ENCODE results near the gene PTPRD.

PTPRD gene

DNA sequence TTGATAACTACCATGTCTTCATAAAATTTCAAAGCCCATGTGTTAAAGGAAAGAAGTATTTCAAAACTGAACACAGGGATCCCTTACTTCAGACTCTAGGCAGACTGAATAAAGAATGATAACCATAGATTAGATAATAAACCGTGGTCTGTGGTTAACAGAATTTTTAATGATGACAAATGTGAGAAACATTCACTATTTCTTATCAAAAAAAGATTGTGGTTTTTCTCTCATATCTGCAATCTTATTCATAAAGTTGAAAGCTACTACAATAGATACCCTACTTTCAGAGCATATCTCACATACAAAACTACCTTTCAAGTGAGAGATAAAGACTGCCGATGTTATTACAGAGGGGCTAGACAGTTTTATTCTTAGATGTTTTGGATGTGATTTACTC is 1996.4 kb downstream of the PTPRD start:
- Histone ChIP-seq H3K4me1 (ENCODE audit: insufficient read depth, low read length) (peaks cover 18% of the 10 kb centered on the region; the same call in 1 of the 2 replicates), H3K9me3 (ENCODE audit: control insufficient read depth, insufficient read depth, low read length) (no peaks in the 10 kb centered on the region), H3K9ac (ENCODE audit: low read depth, low read length) (no peak overlapping the region), H3K36me3 (ENCODE audit: insufficient read depth, low read length) (no peaks in the 10 kb centered on the region)

DNA sequence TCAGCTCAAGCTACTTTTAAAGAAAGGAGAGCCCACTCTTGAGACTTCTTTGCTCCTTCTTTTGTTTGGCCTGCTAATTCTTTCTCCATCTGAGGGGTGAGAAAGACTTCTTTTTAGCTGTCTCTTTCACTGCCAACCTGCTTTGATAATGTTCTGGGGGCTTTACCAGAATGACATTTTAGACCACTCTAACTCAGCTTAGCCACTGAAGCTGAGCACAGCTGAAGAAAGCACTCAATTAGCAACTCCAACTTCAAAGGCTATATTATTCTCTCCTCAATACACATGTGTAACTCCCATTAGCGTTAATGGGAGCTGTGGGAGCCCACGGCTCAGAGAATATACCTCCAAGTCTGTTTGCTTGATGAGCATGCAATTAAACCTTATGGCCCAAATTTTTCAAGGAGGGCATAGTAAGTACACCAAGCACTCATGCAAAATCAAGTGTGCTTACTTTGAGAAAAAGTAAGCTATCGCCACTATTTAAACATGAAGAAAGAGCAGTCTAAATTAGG is 1997.8 kb downstream of the PTPRD start:
- H3K9me3 ChIP-seq (ENCODE audit: control insufficient read depth, insufficient read depth, low read length) = no peaks in the 10 kb centered on the region
- no peaks in the 10 kb centered on the region for H3K36me3 ChIP-seq (ENCODE audit: insufficient read depth, low read length)

DNA sequence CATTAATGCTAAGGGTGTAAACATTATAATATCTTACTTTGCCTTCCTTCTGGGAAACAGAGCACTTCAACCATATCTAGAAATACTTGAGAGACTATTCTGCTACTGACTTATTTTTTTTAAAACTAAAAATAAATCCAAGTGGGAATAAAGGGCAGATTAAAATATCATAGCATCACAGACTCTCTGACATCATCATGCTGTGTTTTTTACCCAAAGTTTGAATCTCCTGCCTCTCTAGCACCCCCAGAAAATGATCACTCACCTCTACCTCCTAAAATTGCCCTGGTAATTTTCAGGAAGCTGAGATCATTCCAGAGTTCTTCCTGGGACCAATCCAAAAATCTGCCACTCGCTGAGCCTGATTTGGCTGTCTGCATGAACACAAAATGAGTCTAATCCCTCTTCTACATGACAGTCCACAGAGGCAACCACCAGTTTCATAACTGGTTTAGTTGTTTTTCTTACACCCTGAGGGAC is 1999.4 kb downstream of the PTPRD start:
- Histone ChIP-seq H3K9ac (ENCODE audit: low read depth, low read length) (no peak overlapping the region), H3K9me3 (ENCODE audit: control insufficient read depth, insufficient read depth, low read length) (no peaks in the 10 kb centered on the region), H3K4me1 (ENCODE audit: insufficient read depth, low read length) (peaks cover 18% of the 10 kb centered on the region; the same call in 1 of the 2 replicates), H3K36me3 (ENCODE audit: insufficient read depth, low read length) (no peaks in the 10 kb centered on the region)

More for the DNA sequence above, 1997.8 kb downstream of the PTPRD start:
- Histone ChIP-seq H3K9ac (ENCODE audit: low read depth, low read length) (no peak overlapping the region), H3K4me1 (ENCODE audit: insufficient read depth, low read length) (peaks cover 18% of the 10 kb centered on the region; the same call in 1 of the 2 replicates)

DNA sequence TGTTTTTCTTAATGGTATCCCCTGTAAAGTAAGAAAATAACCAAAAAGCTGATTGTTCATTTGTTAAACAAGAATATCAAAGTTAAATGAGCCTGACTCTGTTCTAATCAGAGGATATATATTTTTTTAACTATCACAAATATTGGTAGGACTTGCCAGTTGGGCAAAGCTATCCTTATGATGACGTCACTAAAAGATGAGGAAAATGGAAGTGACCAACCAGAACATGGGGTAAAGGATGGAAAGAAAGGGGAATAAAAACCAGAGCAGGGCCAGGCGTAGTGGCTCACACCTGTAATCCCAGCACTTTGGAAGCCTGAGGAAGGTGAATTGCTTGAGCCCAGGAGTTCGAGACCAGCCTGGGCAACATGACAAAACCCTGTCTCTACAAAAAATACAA is 2001.6 kb downstream of the PTPRD start:
- Histone ChIP-seq H3K9ac (ENCODE audit: low read depth, low read length) (no peak overlapping the region), H3K9me3 (ENCODE audit: control insufficient read depth, insufficient read depth, low read length) (no peaks in the 10 kb centered on the region), H3K36me3 (ENCODE audit: insufficient read depth, low read length) (no peaks in the 10 kb centered on the region), H3K4me1 (ENCODE audit: insufficient read depth, low read length) (peaks cover 18% of the 10 kb centered on the region; the same call in 1 of the 2 replicates)

DNA sequence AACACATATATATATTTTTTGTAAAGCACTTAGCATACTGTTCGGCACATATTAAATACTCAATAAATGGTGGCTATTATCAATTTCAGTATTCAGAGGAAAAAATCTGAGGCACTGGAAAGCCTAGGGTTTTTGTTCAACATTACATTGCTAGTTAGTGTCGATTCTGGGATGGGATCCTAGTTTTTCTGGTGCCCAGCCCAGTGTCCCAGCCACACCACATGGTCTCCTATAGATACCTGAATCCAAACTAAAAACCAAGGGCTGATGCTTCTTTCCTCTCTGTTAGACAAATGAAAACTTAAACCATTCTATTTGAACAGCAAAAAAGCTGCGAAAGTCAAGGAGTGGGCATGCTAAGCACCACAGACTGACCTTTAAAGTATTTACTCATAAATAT is 2002.5 kb downstream of the PTPRD start:
- H3K9me3 ChIP-seq (ENCODE audit: control insufficient read depth, insufficient read depth, low read length) = no peaks in the 10 kb centered on the region
- H3K4me1 ChIP-seq (ENCODE audit: insufficient read depth, low read length) = peaks cover 18% of the 10 kb centered on the region; the same call in 1 of the 2 replicates
- no peak overlapping the region for H3K9ac ChIP-seq (ENCODE audit: low read depth, low read length)
- H3K36me3 ChIP-seq (ENCODE audit: insufficient read depth, low read length) = no peaks in the 10 kb centered on the region

DNA sequence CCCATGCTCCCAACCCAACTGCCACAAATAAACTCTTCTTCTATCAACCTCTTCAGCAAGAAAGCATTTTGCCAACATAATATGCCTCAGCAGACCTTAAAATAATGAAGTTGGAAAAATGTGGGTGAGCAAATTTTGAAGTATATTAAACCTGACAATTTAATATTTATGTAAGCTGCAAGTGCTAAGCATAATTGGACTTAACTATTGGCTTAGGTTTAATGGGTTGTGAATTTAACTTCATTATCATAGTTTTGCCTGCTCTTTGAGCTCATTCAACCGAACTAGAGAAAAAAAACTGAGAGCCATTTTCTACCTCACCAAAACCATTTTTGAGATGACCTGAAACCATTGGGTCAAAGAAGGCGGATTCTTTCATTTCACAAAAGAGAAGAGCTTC is 2007.7 kb downstream of the PTPRD start:
- Histone ChIP-seq H3K9ac (ENCODE audit: low read depth, low read length) (no peak overlapping the region), H3K9me3 (ENCODE audit: control insufficient read depth, insufficient read depth, low read length) (no peaks in the 10 kb centered on the region), H3K36me3 (ENCODE audit: insufficient read depth, low read length) (no peaks in the 10 kb centered on the region), H3K4me1 (ENCODE audit: insufficient read depth, low read length) (peaks cover 5% of the 10 kb centered on the region; the same call in 1 of the 2 replicates)

DNA sequence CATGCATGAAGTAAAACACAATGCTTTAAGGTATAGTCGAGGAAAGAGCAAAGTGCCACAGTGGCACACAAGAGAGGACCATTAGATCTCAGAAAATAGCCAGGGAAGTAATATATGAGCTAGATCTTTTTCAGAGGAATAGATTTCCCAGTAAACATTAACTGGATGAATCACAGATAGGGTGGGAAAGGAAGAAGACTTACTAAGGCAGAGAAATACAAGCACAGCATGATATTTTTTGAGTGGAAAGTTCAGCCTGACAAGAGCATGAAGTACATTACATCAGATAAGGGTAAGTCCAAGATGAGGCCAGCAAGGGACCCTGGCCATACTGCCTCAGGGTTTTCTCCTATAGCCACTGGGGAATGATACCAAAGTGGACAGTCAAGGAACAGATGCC is 2008.6 kb downstream of the PTPRD start:
- Histone ChIP-seq H3K9ac (ENCODE audit: low read depth, low read length) (no peak overlapping the region), H3K9me3 (ENCODE audit: control insufficient read depth, insufficient read depth, low read length) (no peaks in the 10 kb centered on the region), H3K36me3 (ENCODE audit: insufficient read depth, low read length) (no peaks in the 10 kb centered on the region), H3K4me1 (ENCODE audit: insufficient read depth, low read length) (peaks cover 6% of the 10 kb centered on the region; the same call in 1 of the 2 replicates)

DNA sequence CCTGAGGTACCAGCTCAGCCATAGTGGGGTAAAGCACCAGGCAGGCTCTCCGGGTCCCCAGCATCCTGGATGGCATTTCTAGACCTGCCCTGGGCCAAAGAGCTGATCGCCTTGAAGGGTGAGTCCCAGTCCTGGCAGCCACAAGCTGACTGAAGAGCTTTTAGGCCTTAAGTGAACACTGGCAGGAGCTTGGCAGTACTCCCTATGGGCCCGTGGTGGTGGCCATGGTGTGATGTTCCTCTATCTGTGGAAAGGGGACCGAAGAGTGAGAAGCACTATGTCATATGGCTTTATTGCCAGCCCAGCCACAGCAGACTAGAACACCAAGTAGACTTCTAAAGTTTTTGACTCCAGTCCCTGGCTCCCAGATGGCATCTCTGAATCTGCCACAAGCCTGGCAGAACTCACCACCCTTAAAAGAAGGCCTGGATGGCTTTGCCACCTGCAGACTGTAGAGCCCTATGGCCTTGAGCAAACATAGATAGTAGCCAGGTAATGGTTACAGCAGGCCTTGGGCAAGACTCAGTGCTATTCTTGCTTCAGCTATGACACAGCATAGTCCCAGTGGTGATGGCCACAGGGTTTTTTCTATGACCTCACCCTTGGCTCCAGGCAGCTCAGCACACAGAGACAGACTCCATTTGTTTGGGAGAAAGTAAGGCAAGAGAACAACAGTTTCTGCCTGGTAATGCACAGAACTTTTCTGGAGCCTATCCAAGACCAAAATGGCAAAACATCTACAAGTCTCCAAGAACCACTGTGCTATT is 2011.7 kb downstream of the PTPRD start:
- Histone ChIP-seq H3K36me3 (ENCODE audit: insufficient read depth, low read length) (no peaks in the 10 kb centered on the region), H3K9ac (ENCODE audit: low read depth, low read length) (no peak overlapping the region), H3K4me1 (ENCODE audit: insufficient read depth, low read length) (peaks cover 6% of the 10 kb centered on the region; the same call in 1 of the 2 replicates), H3K9me3 (ENCODE audit: control insufficient read depth, insufficient read depth, low read length) (no peaks in the 10 kb centered on the region)

DNA sequence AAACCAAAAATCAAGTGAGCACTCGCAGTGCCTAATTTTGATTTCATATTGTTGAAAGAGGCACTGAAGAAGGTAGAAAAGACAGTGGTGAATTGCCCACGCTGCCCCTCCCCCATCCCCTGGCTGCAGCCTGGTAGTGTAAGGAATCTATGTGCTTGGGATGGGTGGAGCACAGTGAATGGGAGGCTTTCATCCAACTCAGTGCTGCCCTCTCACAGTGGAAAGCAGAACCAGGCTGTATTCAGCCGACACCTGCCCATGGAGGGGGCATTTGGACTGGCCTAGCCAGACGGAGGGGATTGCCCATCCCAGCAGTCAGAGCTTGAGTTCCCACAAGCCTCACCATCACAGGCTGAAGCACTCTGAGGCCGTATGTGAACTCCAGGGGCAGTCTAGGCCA is 2012.9 kb downstream of the PTPRD start:
- H3K36me3 ChIP-seq (ENCODE audit: insufficient read depth, low read length) = no peaks in the 10 kb centered on the region
- H3K9me3 ChIP-seq (ENCODE audit: control insufficient read depth, insufficient read depth, low read length) = no peaks in the 10 kb centered on the region
- no peak overlapping the region for H3K9ac ChIP-seq (ENCODE audit: low read depth, low read length)
- peaks cover 6% of the 10 kb centered on the region; the same call in 1 of the 2 replicates for H3K4me1 ChIP-seq (ENCODE audit: insufficient read depth, low read length)

DNA sequence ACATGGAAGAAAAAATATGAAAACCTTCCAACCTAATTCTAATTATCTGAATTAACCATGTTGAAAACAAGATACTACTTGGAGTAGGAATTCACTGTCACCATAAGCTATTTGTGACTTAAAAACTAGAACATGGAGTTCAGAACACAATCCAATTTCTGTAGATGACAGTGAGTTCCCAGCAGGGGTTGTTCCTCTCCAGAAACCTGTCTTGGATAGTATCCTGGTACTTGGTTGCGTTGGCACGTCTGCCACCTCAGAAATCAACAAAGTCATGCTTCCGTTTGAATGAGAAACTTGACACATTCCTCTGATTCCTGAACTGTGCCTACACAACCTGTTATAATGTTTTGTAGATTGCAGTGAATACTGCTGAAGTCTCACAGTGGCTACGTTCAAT is 2023.3 kb downstream of the PTPRD start:
- no peak overlapping the region for H3K9ac ChIP-seq (ENCODE audit: low read depth, low read length)
- no peaks in the 10 kb centered on the region for H3K36me3 ChIP-seq (ENCODE audit: insufficient read depth, low read length)
- H3K4me1 ChIP-seq (ENCODE audit: insufficient read depth, low read length) = no peaks in the 10 kb centered on the region
- H3K9me3 ChIP-seq (ENCODE audit: control insufficient read depth, insufficient read depth, low read length) = no peaks in the 10 kb centered on the region

DNA sequence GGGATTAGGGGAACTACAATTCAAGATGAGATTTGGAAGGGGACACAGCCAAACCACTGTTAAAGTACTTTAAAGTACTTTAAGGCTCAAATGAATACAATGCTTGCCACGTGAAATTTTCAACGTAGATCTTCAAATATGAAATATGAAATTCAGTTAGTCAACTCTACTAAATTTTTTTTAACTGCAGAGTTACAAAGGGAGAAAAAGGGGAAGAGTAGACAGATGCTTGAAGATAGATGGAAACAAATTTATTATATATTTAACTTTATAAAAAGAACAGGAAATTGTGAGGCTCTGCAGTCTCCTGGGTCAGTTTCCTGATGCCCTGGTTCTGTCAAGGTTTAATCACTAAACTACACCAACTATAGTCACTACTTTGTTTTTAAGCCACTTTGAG is 2027.8 kb downstream of the PTPRD start:
- H3K4me1 ChIP-seq (ENCODE audit: insufficient read depth, low read length) = no peaks in the 10 kb centered on the region
- no peaks in the 10 kb centered on the region for H3K36me3 ChIP-seq (ENCODE audit: insufficient read depth, low read length)
- no peak overlapping the region for H3K9ac ChIP-seq (ENCODE audit: low read depth, low read length)
- H3K9me3 ChIP-seq (ENCODE audit: control insufficient read depth, insufficient read depth, low read length) = peaks cover 3% of the 10 kb centered on the region; the same call in 1 of the 2 replicates

DNA sequence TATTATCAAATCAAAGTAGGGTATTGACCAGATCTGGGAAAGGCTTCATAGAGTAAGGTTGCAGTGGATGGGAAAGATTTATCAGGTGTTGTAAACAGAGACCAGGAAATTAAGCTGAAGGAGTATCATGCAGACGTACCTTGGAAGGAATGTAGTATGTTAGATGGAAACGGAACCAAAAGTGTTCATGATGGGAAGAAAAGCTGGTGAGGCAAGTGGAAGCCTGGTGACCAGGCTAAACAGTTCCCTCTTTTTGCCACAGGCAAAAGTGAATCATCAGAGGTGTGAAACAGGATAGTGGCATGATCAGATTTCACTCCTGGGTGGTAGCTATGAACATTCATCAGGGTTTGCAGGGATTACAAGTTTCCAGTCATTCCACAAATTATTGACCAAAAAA is 2033.1 kb downstream of the PTPRD start:
- Histone ChIP-seq H3K4me1 (ENCODE audit: insufficient read depth, low read length) (no peaks in the 10 kb centered on the region), H3K36me3 (ENCODE audit: insufficient read depth, low read length) (no peaks in the 10 kb centered on the region), H3K9me3 (ENCODE audit: control insufficient read depth, insufficient read depth, low read length) (peaks cover 3% of the 10 kb centered on the region; the same call in 1 of the 2 replicates), H3K9ac (ENCODE audit: low read depth, low read length) (no peak overlapping the region)

DNA sequence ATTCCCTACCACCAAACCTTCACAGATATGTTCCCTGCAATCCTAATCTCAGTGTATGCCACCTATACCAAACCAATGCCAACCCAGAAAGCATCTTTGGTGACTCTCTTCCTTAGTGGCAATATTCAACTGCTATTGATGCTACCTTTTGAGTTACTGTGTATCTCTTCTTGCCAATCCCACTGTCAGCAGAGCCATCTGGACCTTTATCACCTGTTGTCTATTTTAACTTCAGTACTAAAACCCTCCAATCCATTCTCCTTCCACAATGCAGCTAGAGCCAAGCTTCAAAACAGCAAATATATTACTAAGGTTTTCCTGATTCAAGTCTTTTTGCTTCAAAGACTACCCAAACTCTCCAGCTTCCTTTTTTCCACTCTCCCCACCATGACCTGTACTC is 2036.1 kb downstream of the PTPRD start:
- Histone ChIP-seq H3K9ac (ENCODE audit: low read depth, low read length) (no peak overlapping the region), H3K4me1 (ENCODE audit: insufficient read depth, low read length) (no peaks in the 10 kb centered on the region), H3K36me3 (ENCODE audit: insufficient read depth, low read length) (no peaks in the 10 kb centered on the region), H3K9me3 (ENCODE audit: control insufficient read depth, insufficient read depth, low read length) (no peaks in the 10 kb centered on the region)

DNA sequence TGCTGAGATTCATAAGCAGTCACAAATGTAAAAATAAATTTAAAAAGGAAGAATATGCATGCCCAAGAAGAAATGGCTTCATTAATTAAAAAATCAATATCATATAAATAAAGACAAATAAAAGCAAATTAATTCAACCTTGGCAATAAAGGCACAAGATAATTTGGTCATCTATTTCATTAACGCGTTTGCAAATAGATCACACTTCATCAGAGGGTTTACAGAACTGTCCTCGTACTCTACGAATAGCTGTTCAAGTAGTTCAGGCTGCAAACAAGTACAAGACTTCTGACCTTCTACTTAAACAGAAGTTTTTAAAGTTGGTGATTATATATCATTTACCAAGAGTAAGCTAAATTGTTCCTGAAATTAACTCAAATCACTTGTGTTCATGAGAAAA is 2038.0 kb downstream of the PTPRD start:
- H3K4me1 ChIP-seq (ENCODE audit: insufficient read depth, low read length) = no peaks in the 10 kb centered on the region
- H3K9me3 ChIP-seq (ENCODE audit: control insufficient read depth, insufficient read depth, low read length) = no peaks in the 10 kb centered on the region
- H3K36me3 ChIP-seq (ENCODE audit: insufficient read depth, low read length) = no peaks in the 10 kb centered on the region
- no peak overlapping the region for H3K9ac ChIP-seq (ENCODE audit: low read depth, low read length)

DNA sequence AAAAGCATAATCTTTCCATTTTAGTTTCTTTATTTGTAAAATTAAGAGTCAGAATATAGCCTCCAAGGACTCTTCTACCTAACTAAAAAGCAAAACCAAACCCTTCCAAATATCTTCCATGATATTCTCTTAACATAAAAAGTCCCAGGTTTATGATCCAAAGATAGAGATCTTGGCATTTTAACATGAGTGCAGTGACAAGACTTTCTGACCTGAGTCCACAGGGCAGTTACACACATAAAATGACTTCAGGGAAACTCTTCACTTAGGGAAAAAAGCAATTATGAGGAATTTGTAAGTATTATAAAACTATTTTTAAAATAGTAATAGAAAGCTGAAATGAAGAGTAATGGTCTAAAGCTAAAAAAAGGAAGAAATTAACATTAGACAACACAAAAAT is 2040.6 kb downstream of the PTPRD start:
- no peaks in the 10 kb centered on the region for H3K4me1 ChIP-seq (ENCODE audit: insufficient read depth, low read length)

More for the DNA sequence above, 2040.6 kb downstream of the PTPRD start:
- no peaks in the 10 kb centered on the region for H3K36me3 ChIP-seq (ENCODE audit: insufficient read depth, low read length)
- H3K9me3 ChIP-seq (ENCODE audit: control insufficient read depth, insufficient read depth, low read length) = no peaks in the 10 kb centered on the region
- no peak overlapping the region for H3K9ac ChIP-seq (ENCODE audit: low read depth, low read length)
